ENCODE measurements around the gene ABHD14A. TPM values are rescaled to one million over a fixed set of nuclear protein-coding genes. Genes with fewer than 3 reads are reported as not detected.
"Not testable (repeated sequence)": the region's sequence is repeated elsewhere in the genome, so short reads cannot be mapped to it uniquely, and the experiment has no call there.

The ABHD14A gene
- 15.9 TPM for total RNA-seq
- polyA plus RNA-seq (ENCODE audit: insufficient read depth in 1 of 8, insufficient read length in 8 of 8, low replicate concordance in 1 of 8), result 10 to 100 TPM; 11.1 to 17.6 (median 13.8) TPM
- long read RNA-seq, donor 1, partial matches to known transcripts, result 0 of 3 reads
- long read RNA-seq, donor 1, other reads (novel, unspliced or antisense), result 0 of 3 reads
- long read RNA-seq, donor 2, partial matches to known transcripts, result 0 of 1 reads
- long read RNA-seq, donor 2, other reads (novel, unspliced or antisense), result 0 of 1 reads
- long read RNA-seq, donor 3, transcript ABHD14A-201 (5 exons, 1,062 nt), result major isoform, 10 of 10 reads
- long read RNA-seq, donor 3, partial matches to known transcripts, result 0 of 10 reads
- long read RNA-seq, donor 3, other reads (novel, unspliced or antisense), result 0 of 10 reads
- long read RNA-seq, donor 4, partial matches to known transcripts, result 0 of 3 reads
- long read RNA-seq, donor 4, other reads (novel, unspliced or antisense), result 0 of 3 reads
- long read RNA-seq, donor 5, transcript ABHD14A-201 (5 exons, 1,062 nt), result major isoform, 18 of 18 reads
- long read RNA-seq, donor 5, partial matches to known transcripts, result 0 of 18 reads
- long read RNA-seq, donor 5, other reads (novel, unspliced or antisense), result 0 of 18 reads
- long read RNA-seq, donor 6, transcript ABHD14A-201 (5 exons, 1,062 nt), result major isoform, 7 of 13 reads
- long read RNA-seq, donor 6, partial matches to known transcripts, result 0 of 13 reads
- long read RNA-seq, donor 6, other reads (novel, unspliced or antisense), result 6 of 13 reads
- long read RNA-seq, donor 7, transcript ABHD14A-201 (5 exons, 1,062 nt), result major isoform, 9 of 9 reads
- long read RNA-seq, donor 7, partial matches to known transcripts, result 0 of 9 reads
- long read RNA-seq, donor 7, other reads (novel, unspliced or antisense), result 0 of 9 reads
- long read RNA-seq, donor 8, transcript ABHD14A-201 (5 exons, 1,062 nt), result major isoform, 5 of 10 reads
- long read RNA-seq, donor 8, partial matches to known transcripts, result 0 of 10 reads
- long read RNA-seq, donor 8, other reads (novel, unspliced or antisense), result 5 of 10 reads
- long read RNA-seq, donor 9, partial matches to known transcripts, result 0 of 3 reads
- long read RNA-seq, donor 9, other reads (novel, unspliced or antisense), result 0 of 3 reads
- long read RNA-seq, donor 10, transcript ABHD14A-201 (5 exons, 1,062 nt), result major isoform, 6 of 7 reads
- long read RNA-seq, donor 10, partial matches to known transcripts, result 0 of 7 reads
- long read RNA-seq, donor 10, other reads (novel, unspliced or antisense), result 0 of 7 reads
- long read RNA-seq, donor 11, transcript ABHD14A-201 (5 exons, 1,062 nt), result major isoform, 8 of 9 reads
- long read RNA-seq, donor 11, partial matches to known transcripts, result 0 of 9 reads
- long read RNA-seq, donor 11, other reads (novel, unspliced or antisense), result 0 of 9 reads

DNA sequence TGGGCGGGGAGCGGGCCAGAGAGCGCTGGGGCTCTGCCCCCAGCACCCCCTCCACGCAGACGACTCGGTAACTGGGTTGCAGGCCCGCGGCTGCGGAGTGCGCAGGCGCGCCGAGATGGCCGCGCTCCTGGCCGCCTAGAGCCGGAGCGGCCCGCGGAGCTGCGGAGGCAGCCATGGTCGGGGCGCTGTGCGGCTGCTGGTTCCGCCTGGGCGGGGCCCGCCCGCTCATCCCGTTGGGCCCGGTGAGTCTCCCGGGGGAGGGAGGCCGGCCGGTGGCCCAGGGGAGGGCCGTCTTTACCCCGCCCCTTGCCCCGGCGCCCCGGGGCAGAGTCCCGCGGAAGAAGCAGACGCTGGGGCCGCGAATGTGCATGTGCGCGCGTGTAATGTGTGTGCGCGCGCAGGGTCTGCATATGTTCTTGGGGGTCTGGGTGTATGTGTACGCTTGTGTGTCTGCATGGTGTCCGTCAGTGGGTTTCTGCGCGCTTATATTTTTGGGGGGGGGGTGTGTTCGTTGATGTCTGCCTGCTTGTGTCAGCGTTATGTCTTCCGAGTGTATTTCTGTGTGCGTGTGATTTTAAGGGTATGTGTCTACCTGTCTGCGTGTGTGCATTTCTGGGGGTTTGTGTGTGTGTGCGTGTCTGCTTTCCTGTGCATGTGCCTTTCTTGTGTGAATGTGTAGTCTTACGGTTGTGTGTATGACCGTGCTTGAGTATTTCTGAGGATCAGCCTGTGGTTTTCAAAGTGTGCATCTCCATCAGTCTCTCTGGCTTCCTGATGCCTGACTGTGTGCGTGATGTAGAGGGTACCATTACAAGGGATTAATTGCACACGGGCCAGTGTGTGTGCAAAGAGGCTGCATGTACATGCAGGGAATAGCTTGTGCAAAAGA is at the start of gene ABHD14A:
TSS of gene ABHD14A (plus strand) at position 102 of the 889 bp plus-strand sequence. CDS start at position 174, 72 bp downstream.
- Histone ChIP-seq H3K4me3 (ENCODE audit: low read length) (peak within 1 kb of the TSS; percentile 97), H3K27me3 (ENCODE audit: control insufficient read depth, insufficient read depth, low read length) (no peaks in the 10 kb centered on the region), H3K9me3 (replicated peaks; ENCODE audit: control insufficient read depth, low read depth, low read length) (no peaks in the 10 kb centered on the region), H3K4me1 (ENCODE audit: control insufficient read depth, insufficient read depth, low read length) (peaks cover 27% of the 10 kb centered on the region), H3K27ac (ENCODE audit: low read length) (peak within 1 kb of the TSS; percentile 95), H3K36me3 (ENCODE audit: control insufficient read depth, insufficient read depth, low read length) (peaks cover 4% of the 10 kb centered on the region)
- WGBS (ENCODE audit: insufficient coverage), result under 1% methylated on average over 60 of the region's 63 CpGs
- DNase-seq, result peak; percentile 91

DNA sequence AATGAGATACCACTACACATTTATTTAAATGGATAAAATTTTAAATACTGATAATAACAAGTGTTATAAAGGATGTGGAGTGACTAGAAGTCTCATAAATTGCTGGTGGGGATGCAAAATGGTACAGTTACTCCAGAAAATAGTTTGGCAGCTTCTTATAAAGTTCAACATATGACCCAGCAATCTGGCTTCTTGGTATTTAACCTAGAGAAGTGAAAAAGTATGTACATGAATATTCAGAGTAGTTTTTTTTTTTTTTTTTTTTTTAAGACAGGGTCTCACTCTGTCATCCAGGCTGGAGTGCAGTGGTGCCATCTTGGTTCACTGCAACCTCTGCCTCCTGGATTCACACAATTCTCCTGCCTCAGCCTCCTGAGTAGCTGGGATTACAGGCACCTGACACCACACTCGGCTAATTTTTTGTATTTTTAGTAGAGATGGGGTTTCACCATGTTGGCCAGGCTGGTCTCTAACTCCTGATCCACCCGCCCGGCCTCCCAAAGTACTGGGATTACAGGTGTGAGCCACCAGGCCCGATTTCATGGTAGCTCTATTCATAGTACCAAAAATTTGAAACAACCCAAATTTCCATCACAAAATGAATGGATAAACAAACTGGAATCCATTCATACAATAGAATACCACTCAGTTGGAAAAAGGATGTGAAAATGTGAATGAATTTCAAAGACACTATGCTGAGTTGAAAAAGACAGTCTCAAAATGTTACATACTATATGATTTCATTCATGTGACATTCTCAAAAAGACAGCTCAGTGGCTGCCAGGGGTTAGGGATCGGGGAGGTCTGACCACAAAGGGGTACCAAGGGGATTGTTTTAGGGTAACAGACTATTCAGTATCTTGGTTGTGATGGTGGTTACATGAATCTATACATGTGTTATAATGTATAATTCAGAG is 47.5 kb upstream of the ABHD14A start:
- no CpG with 5 or more reads among the region's 5 CpGs for WGBS (ENCODE audit: insufficient coverage)

DNA sequence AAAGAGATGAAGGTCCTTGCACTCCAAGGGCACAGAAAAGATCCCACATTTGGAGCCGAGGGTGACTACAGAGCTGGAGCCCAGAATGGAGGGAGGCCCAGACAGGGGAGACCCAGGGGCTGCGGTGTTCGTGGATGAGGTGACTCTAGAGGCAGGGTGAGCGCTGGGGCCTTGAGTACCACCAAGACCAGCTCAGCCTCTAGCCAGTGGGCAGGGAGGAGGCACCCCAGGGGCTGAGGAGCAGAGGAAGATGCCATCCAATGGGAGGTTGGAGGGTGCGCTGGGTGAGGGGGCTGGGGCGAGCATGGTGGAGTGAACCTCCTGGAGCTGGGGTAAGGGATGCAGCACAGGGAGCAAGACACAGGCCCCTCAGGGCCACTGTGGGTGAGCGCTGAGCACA is 46.4 kb upstream of the ABHD14A start:
- no peaks in the 10 kb centered on the region for H3K9me3 ChIP-seq (replicated peaks; ENCODE audit: control insufficient read depth, low read depth, low read length)
- no peak for DNase-seq

More for the DNA sequence above, 47.5 kb upstream of the ABHD14A start:
- H3K27me3 ChIP-seq (ENCODE audit: control insufficient read depth, insufficient read depth, low read length), result no peaks in the 10 kb centered on the region
- H3K36me3 ChIP-seq (ENCODE audit: control insufficient read depth, insufficient read depth, low read length), result peaks cover 2% of the 10 kb centered on the region
- no peaks in the 10 kb centered on the region for H3K9me3 ChIP-seq (replicated peaks; ENCODE audit: control insufficient read depth, low read depth, low read length)
- no peak overlapping the region for H3K4me3 ChIP-seq (ENCODE audit: low read length)
- H3K27ac ChIP-seq (ENCODE audit: low read length), result no peak overlapping the region
- no peaks in the 10 kb centered on the region for H3K4me1 ChIP-seq (ENCODE audit: control insufficient read depth, insufficient read depth, low read length)
- no peak for DNase-seq

DNA sequence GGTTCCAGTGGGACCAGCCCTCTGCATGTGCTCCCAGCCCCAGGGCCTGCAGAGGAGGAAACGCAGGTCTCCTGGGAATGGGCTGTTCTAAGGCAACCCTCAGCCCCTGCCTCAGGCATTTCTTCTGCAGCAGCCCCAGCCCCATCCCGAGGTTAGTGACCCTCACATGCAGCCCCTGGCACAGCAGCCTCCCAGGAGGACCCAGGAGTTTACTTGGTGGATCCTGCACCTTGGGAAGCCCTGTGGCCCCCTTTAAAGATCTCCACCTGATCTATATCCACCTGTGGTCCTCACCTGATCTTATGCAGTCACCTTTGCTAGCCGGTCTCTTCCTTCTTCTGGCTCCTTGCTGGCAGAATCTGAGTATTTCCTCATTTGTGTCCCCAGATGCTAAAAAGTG is 45.9 kb upstream of the ABHD14A start:
- not testable (repeated sequence) for H3K9me3 ChIP-seq (replicated peaks; ENCODE audit: control insufficient read depth, low read depth, low read length); H3K27me3 ChIP-seq (ENCODE audit: control insufficient read depth, insufficient read depth, low read length); H3K4me3 ChIP-seq (ENCODE audit: low read length); DNase-seq; H3K4me1 ChIP-seq (ENCODE audit: control insufficient read depth, insufficient read depth, low read length); H3K27ac ChIP-seq (ENCODE audit: low read length)
- 93% methylated on average over 3 of the region's 3 CpGs for WGBS (ENCODE audit: insufficient coverage)
- peaks cover 17% of the 10 kb centered on the region for H3K36me3 ChIP-seq (ENCODE audit: control insufficient read depth, insufficient read depth, low read length)

More for the DNA sequence above, 46.4 kb upstream of the ABHD14A start:
- 88% methylated on average over 3 of the region's 7 CpGs for WGBS (ENCODE audit: insufficient coverage)
- Histone ChIP-seq H3K4me1 (ENCODE audit: control insufficient read depth, insufficient read depth, low read length) (no peaks in the 10 kb centered on the region), H3K36me3 (ENCODE audit: control insufficient read depth, insufficient read depth, low read length) (peaks cover 12% of the 10 kb centered on the region), H3K4me3 (ENCODE audit: low read length) (no peak overlapping the region), H3K27ac (ENCODE audit: low read length) (no peak overlapping the region), H3K27me3 (ENCODE audit: control insufficient read depth, insufficient read depth, low read length) (no peaks in the 10 kb centered on the region)

DNA sequence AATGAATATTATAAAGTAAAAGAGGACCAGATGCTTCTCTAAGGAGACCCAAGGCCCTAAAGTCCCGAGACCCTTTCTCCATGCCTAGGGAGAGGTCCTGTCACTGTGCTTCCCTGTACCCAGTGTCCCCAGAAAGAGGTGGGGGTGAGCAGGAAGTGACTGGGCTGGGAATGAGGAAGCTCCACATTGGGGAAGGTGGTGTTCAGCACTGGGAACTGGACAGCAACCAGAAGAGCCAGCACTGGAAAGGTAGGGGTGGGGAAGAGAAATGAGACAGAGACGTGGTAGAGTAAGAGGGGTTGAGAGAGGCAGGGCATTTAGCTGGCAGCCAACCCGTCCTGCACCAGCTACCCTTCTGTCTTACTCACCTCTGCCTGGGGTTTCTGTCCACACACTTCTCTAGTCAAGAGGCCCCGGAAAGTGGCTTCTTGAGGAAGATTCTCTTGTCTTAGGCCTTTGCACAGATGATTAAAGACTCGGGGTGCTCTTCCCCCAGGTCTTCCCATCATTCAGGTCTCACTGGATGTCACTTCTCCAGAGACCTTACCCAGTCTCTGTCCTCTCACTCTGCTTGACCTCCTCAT is 45.4 kb upstream of the ABHD14A start:
- 81% methylated on average over 3 of the region's 5 CpGs for WGBS (ENCODE audit: insufficient coverage)
- no peaks in the 10 kb centered on the region for H3K4me1 ChIP-seq (ENCODE audit: control insufficient read depth, insufficient read depth, low read length)

DNA sequence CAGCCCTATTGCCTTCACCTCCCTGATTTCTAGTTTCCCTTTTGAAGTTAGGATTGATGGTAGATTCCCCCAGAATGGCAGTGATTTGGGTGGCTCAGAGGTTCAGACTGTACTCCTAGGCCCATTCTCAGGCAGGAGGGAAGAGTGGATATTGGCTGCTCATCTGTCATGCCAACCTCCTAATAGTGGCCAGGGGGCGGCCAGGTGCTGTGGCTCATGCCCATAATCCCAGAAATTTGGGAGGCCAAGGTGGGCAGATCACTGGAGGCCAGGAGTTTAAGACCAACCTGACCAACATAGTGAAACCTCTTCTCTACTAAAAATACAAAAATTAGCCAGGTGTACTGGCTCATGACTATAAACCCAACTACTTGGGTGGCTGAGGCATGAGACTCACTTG is 44.4 kb upstream of the ABHD14A start:
- 100% methylated on average over 1 of the region's 1 CpG for WGBS (ENCODE audit: insufficient coverage)
- Histone ChIP-seq H3K4me3 (ENCODE audit: low read length) (no peak overlapping the region), H3K27me3 (ENCODE audit: control insufficient read depth, insufficient read depth, low read length) (no peaks in the 10 kb centered on the region), H3K9me3 (replicated peaks; ENCODE audit: control insufficient read depth, low read depth, low read length) (no peaks in the 10 kb centered on the region), H3K27ac (ENCODE audit: low read length) (no peak overlapping the region), H3K36me3 (ENCODE audit: control insufficient read depth, insufficient read depth, low read length) (peaks cover 30% of the 10 kb centered on the region), H3K4me1 (ENCODE audit: control insufficient read depth, insufficient read depth, low read length) (no peaks in the 10 kb centered on the region)
- no peak for DNase-seq

More for the DNA sequence above, 45.4 kb upstream of the ABHD14A start:
- Histone ChIP-seq H3K36me3 (ENCODE audit: control insufficient read depth, insufficient read depth, low read length) (peaks cover 23% of the 10 kb centered on the region), H3K27me3 (ENCODE audit: control insufficient read depth, insufficient read depth, low read length) (no peaks in the 10 kb centered on the region), H3K4me3 (ENCODE audit: low read length) (no peak overlapping the region), H3K9me3 (replicated peaks; ENCODE audit: control insufficient read depth, low read depth, low read length) (no peaks in the 10 kb centered on the region), H3K27ac (ENCODE audit: low read length) (no peak overlapping the region)
- no peak for DNase-seq

DNA sequence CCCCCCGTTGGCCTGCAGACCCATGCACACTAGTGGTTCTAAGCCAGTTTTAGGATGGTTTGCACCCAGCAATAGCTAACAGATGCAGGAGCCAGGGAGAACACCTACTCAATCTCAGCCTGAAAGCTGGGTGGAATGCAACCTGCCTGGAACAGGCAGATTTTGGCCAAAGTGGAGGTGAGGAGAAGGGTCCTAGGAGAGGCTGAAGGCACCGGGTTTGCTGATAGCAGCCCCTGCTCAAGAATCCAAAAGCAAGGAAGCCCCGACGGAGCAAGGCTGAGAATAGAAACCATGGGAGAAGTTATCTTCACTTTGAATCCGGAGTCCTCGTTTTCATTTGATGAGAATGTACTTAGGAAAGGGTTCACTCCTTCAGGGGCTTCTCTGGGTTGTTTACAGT is 43.1 kb upstream of the ABHD14A start:
- Histone ChIP-seq H3K36me3 (ENCODE audit: control insufficient read depth, insufficient read depth, low read length) (peaks cover 43% of the 10 kb centered on the region), H3K27me3 (ENCODE audit: control insufficient read depth, insufficient read depth, low read length) (no peaks in the 10 kb centered on the region), H3K4me3 (ENCODE audit: low read length) (no peak overlapping the region), H3K4me1 (ENCODE audit: control insufficient read depth, insufficient read depth, low read length) (no peaks in the 10 kb centered on the region), H3K9me3 (replicated peaks; ENCODE audit: control insufficient read depth, low read depth, low read length) (no peaks in the 10 kb centered on the region), H3K27ac (ENCODE audit: low read length) (no peak overlapping the region)
- 85% methylated on average over 5 of the region's 6 CpGs for WGBS (ENCODE audit: insufficient coverage)
- DNase-seq, result no peak

Data from muscle of leg (tissue), 16 donors.